ENCODE measurements around the gene ACTA2. TPM values are rescaled to one million over a fixed set of nuclear protein-coding genes. Genes with fewer than 3 reads are reported as not detected.

Gene ACTA2
- polyA plus RNA-seq, 1 of the 3 experiments (the other 2 are of a cell fraction): 130 TPM

GRCh38 chr10:88991899-88992320 lies 39.3 kb upstream of the ACTA2 start:
- no peaks in the 10 kb centered on the region for H3K9me3 ChIP-seq
- H3K27me3 ChIP-seq (ENCODE audit: insufficient read depth): no peaks in the 10 kb centered on the region
- ChIA-PET POLR2A (no interaction called here), CTCF (interaction anchor here (0.8 to 13.7 kb wide), 11 partner anchors 12 to 226 kb away, joined by 3 to 314 read pairs (median 5); partner anchors contain the start of gene CH25H)
- H3K4me1 ChIP-seq (ENCODE audit: control insufficient read depth in 1 of 2, insufficient read depth in 2 of 2, low read depth in 1 of 2, low read length in 1 of 2): peaks cover 8 to 24% of the 10 kb centered on the region in 2 experiments; a peak in 3 of 4 replicates
- H3K27ac ChIP-seq (ENCODE audit: low read depth in 2 of 2, low read length in 1 of 2): peak overlapping the region in 1 of 2 experiments; percentile 60; a peak in 3 of 4 replicates
- peaks cover 53% of the 10 kb centered on the region for H3K79me2 ChIP-seq (ENCODE audit: insufficient read depth)
- DNase-seq: no peak
- 32% methylated on average over 6 of the region's 6 CpGs for WGBS (ENCODE audit: low lambda C conversion rate)
- peaks cover 0 to 2% of the 10 kb centered on the region in 2 experiments for H3K36me3 ChIP-seq (replicated peaks in 1 of 2; ENCODE audit: control insufficient read depth in 1 of 2, insufficient read depth in 2 of 2, low read length in 1 of 2)
- peaks cover 15% of the 10 kb centered on the region for H3F3A ChIP-seq (replicated peaks; ENCODE audit: insufficient read depth)
- H3K4me2 ChIP-seq: peak overlapping the region; percentile 91
- H4K20me1 ChIP-seq (ENCODE audit: insufficient read depth): no peaks in the 10 kb centered on the region
- H2AFZ ChIP-seq (ENCODE audit: low read depth): peak overlapping the region; percentile 80; the same call in 1 of the 2 replicates
- H3K9ac ChIP-seq: peak overlapping the region; percentile 81
- peak; percentile 60; the same call in 1 of the 2 replicates for TF ChIP-seq ZBTB33 (IDR thresholded peaks at IDR 0.05; ENCODE audit: borderline replicate concordance, low read depth)
- no peak for TF ChIP-seq EZH2phosphoT487 (IDR thresholded peaks at IDR 0.05; ENCODE audit: borderline replicate concordance, low read depth)
- TF ChIP-seq CHD2 (IDR thresholded peaks at IDR 0.05; ENCODE audit: low read length, partially characterized antibody): peak; percentile 54
- TF ChIP-seq RCOR1 (IDR thresholded peaks at IDR 0.05; ENCODE audit: low read length): 0 out of 2 replicates have a peak, but pooled peaks have one; percentile 21
- no peak for TF ChIP-seq TAF1 (IDR thresholded peaks at IDR 0.05; ENCODE audit: borderline replicate concordance, low read depth, low read length)
- H3K4me3 ChIP-seq (ENCODE audit: low read depth in 2 of 2, low read length in 1 of 2): peak overlapping the region; percentile 77 to 89
- H3K9me2 ChIP-seq: no peaks in the 10 kb centered on the region

GRCh38 chr10:88991161-88991898 lies 38.8 kb upstream of the ACTA2 start:
- Histone ChIP-seq H3K9ac (peak overlapping the region; percentile 81), H3K27me3 (ENCODE audit: insufficient read depth) (no peaks in the 10 kb centered on the region), H3K4me3 (ENCODE audit: low read depth in 2 of 2, low read length in 1 of 2) (peak overlapping the region; percentile 77 to 89), H3K9me2 (no peaks in the 10 kb centered on the region), H3K4me2 (peak overlapping the region; percentile 91), H3K36me3 (replicated peaks in 1 of 2; ENCODE audit: control insufficient read depth in 1 of 2, insufficient read depth in 2 of 2, low read length in 1 of 2) (no peaks in the 10 kb centered on the region), H3K9me3 (no peaks in the 10 kb centered on the region), H3K27ac (ENCODE audit: low read depth in 2 of 2, low read length in 1 of 2) (peak overlapping the region; percentile 60 to 81), H3F3A (replicated peaks; ENCODE audit: insufficient read depth) (peaks cover 15% of the 10 kb centered on the region), H3K79me2 (ENCODE audit: insufficient read depth) (peaks cover 49% of the 10 kb centered on the region), H4K20me1 (ENCODE audit: insufficient read depth) (no peaks in the 10 kb centered on the region), H2AFZ (ENCODE audit: low read depth) (peak overlapping the region; percentile 80), H3K4me1 (ENCODE audit: control insufficient read depth in 1 of 2, insufficient read depth in 2 of 2, low read depth in 1 of 2, low read length in 1 of 2) (peaks cover 8 to 22% of the 10 kb centered on the region in 2 experiments; a peak in 3 of 4 replicates)
- ChIA-PET CTCF (interaction anchor here (0.8 to 13.7 kb wide), 17 partner anchors 11 to 426 kb away, joined by 3 to 314 read pairs (median 4); partner anchors contain the start of gene CH25H), POLR2A (no interaction called here)
- 1% methylated on average over 30 of the region's 38 CpGs for WGBS (ENCODE audit: low lambda C conversion rate)
- DNase-seq: peak; percentile 74
- TF ChIP-seq EZH2phosphoT487 (IDR thresholded peaks at IDR 0.05; ENCODE audit: borderline replicate concordance, low read depth): no peak
- no peak for TF ChIP-seq ELF1 (IDR thresholded peaks at IDR 0.05)
- TF ChIP-seq FOSL2 (IDR thresholded peaks at IDR 0.05; ENCODE audit: borderline replicate concordance, low read depth): no peak
- TF ChIP-seq RAD21 (IDR thresholded peaks at IDR 0.05; ENCODE audit: low read length): no peak
- no peak for TF ChIP-seq EP300 (IDR thresholded peaks at IDR 0.05; ENCODE audit: borderline replicate concordance in 1 of 2, low read depth in 1 of 2, low read length in 1 of 2)
- TF ChIP-seq NFIC (IDR thresholded peaks at IDR 0.05; ENCODE audit: borderline replicate concordance): peak; percentile 3; the same call in 1 of the 2 replicates
- TF ChIP-seq NRF1 (IDR thresholded peaks at IDR 0.05; ENCODE audit: low read depth, low read length): no peak
- 0 out of 2 replicates have a peak, but pooled peaks have one; percentile 5 for TF ChIP-seq TCF12 (IDR thresholded peaks at IDR 0.05)
- TF ChIP-seq PBX3 (IDR thresholded peaks at IDR 0.05): no peak; the same call in 1 of the 2 replicates
- no peak for TF ChIP-seq CTCF (IDR thresholded peaks at IDR 0.05)
- no peak for TF ChIP-seq MAX (IDR thresholded peaks at IDR 0.05; ENCODE audit: low read depth)
- TF ChIP-seq POLR2AphosphoS5 (IDR thresholded peaks at IDR 0.05; ENCODE audit: low read depth, low read length): peak; percentile 62; the same call in 1 of the 2 replicates
- peak; percentile 56 for TF ChIP-seq TAF1 (IDR thresholded peaks at IDR 0.05; ENCODE audit: borderline replicate concordance, low read depth, low read length)
- no peak for TF ChIP-seq GABPA (IDR thresholded peaks at IDR 0.05; ENCODE audit: low read depth)
- TF ChIP-seq CHD2 (IDR thresholded peaks at IDR 0.05; ENCODE audit: low read length, partially characterized antibody): no peak
- TF ChIP-seq ZBTB33 (IDR thresholded peaks at IDR 0.05; ENCODE audit: borderline replicate concordance, low read depth): 0 out of 2 replicates have a peak, but pooled peaks have one; percentile 9

All from SK-N-SH (cell line).